Neuron (in vitro differentiated cells): Measurements from ENCODE around the gene PUDP.

Experiments
- H2AFZ ChIP-seq: one replicate; pipeline ENCODE4 v1.6.1; 2013; ENCODE audit warnings: low read depth, mild to moderate bottlenecking, inconsistent platforms, low read length, moderate library complexity
- H3K27me3 ChIP-seq: one replicate; pipeline ENCODE4 v1.6.1; 2013; ENCODE audit warnings: low read length; ENCODE audit not compliant: insufficient read depth
- H3K36me3 ChIP-seq: one replicate; pipeline ENCODE4 v1.6.1; 2013; ENCODE audit warnings: low read length; ENCODE audit not compliant: insufficient read depth
- H3K4me1 ChIP-seq: one replicate; pipeline ENCODE4 v1.6.1; 2013; ENCODE audit warnings: low read length; ENCODE audit not compliant: insufficient read depth
- H3K4me3 ChIP-seq: 2 replicates; pipeline ENCODE4 v1.5.1; 2013; ENCODE audit warnings: mild to moderate bottlenecking, low read length, moderate library complexity
- H3K9me3 ChIP-seq: one replicate; pipeline ENCODE4 v1.6.1; 2013; ENCODE audit warnings: low read length

The PUDP gene

GRCh38 chrX:7143941-7144525 lies 3.9 kb downstream of the PUDP start:
- no peak overlapping the region for H3K4me3 ChIP-seq
- no peaks in the 10 kb centered on the region for H3K36me3 ChIP-seq
- H3K9me3 ChIP-seq, result no peaks in the 10 kb centered on the region
- no peaks in the 10 kb centered on the region for H3K27me3 ChIP-seq
- no peaks in the 10 kb centered on the region for H3K4me1 ChIP-seq
- no peak overlapping the region for H2AFZ ChIP-seq

DNA sequence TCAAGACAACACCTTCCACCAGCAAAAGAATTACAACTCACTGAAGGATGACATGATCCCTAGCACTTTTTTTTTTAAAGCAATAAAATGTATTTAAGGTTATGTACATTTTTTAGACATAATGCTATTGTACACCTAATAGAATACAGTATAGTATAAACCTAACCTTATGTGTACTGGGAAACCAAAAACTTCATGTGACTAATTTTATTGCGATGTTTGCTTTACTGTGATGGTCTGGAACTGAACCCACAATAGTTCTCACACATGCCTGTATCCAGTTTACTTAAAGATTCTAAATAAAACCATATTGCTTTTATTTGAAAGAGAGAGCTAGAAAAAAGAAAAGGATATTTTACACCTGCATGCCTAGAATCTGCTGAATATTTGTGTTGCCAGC lies 4.9 kb downstream of the PUDP start:
- Histone ChIP-seq H3K4me1 (no peaks in the 10 kb centered on the region), H3K4me3 (no peak overlapping the region), H2AFZ (no peak overlapping the region), H3K36me3 (no peaks in the 10 kb centered on the region), H3K27me3 (no peaks in the 10 kb centered on the region), H3K9me3 (no peaks in the 10 kb centered on the region)

- H3K4me3 ChIP-seq, result no peak overlapping the region
- no peaks in the 10 kb centered on the region for H3K27me3 ChIP-seq
- no peaks in the 10 kb centered on the region for H3K36me3 ChIP-seq
- H3K9me3 ChIP-seq, result no peaks in the 10 kb centered on the region
- no peaks in the 10 kb centered on the region for H3K4me1 ChIP-seq
- H2AFZ ChIP-seq, result no peak overlapping the region
These were observed 8.5 kb downstream of the PUDP start for GRCh38 chrX:7139202-7140081.

- Histone ChIP-seq H2AFZ (no peak overlapping the region), H3K27me3 (no peaks in the 10 kb centered on the region), H3K4me3 (no peak overlapping the region), H3K36me3 (no peaks in the 10 kb centered on the region), H3K4me1 (peaks cover 8% of the 10 kb centered on the region), H3K9me3 (peaks cover 2% of the 10 kb centered on the region)
These were observed 13.0 kb downstream of the PUDP start for GRCh38 chrX:7134981-7135380.

DNA sequence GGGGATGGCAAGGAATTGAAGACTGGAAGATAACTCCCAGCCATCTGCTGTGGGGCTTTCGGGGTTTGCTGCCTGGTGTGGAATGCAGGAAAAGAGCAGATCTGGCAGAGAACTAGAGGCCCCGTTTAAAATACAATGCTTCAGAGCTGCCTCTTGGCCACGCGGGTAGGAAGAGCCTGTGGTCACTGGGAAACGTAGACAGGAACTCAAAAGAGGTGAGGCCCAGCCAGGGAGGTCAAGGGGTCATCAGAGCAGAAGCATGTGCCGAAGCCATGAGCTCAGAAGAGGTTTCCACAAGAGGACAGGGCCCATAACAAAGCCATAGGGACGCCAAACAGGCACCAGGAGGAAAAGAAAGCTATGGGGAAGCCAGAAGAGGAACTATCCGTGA lies 14.9 kb downstream of the PUDP start:
- H3K27me3 ChIP-seq, result no peaks in the 10 kb centered on the region
- no peaks in the 10 kb centered on the region for H3K36me3 ChIP-seq
- H2AFZ ChIP-seq, result no peak overlapping the region
- H3K9me3 ChIP-seq, result peaks cover 2% of the 10 kb centered on the region
- H3K4me1 ChIP-seq, result peaks cover 8% of the 10 kb centered on the region
- no peak overlapping the region for H3K4me3 ChIP-seq

DNA sequence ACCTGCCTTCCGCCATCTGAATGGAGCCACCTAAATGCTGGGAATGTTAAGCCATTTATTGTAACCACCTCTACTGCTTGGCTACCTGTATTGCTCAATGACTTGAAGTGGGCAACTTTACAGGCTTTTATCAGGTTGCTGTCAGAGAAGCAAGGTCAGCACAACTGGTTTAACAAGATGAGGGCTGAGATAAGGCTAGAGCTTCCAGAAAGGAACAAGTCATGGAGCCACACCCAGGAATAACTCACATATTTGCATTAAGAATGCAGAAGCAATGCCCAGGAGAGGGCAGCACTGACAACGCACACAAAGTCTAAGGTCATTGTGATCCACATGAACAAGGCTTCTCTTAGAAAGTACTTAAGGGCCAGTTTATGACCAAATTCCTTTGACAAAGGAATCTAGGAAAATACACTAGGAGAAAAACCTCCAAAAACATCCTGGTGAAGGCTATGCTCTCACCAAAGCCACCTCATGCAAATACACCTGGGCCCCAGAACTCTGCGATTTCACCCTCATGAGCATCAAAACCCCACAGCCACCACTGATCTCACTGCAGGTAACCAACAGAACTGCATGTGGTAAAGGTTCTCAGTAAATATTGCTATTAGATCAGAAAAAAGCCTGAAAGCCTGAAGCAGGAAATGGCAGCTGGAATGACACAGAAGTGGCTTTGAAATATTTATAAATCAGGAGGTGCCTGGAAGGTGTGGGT lies 15.5 kb downstream of the PUDP start:
- no peak overlapping the region for H3K4me3 ChIP-seq

GRCh38 chrX:7131621-7132020 lies 16.3 kb downstream of the PUDP start:
- H3K27me3 ChIP-seq, result no peaks in the 10 kb centered on the region
- H3K4me3 ChIP-seq, result no peak overlapping the region
- H3K9me3 ChIP-seq, result peaks cover 2% of the 10 kb centered on the region
- H3K4me1 ChIP-seq, result peaks cover 8% of the 10 kb centered on the region
- no peak overlapping the region for H2AFZ ChIP-seq
- H3K36me3 ChIP-seq, result no peaks in the 10 kb centered on the region

More for the DNA sequence above, 15.5 kb downstream of the PUDP start:
- H3K36me3 ChIP-seq, result no peaks in the 10 kb centered on the region
- no peak overlapping the region for H2AFZ ChIP-seq
- no peaks in the 10 kb centered on the region for H3K27me3 ChIP-seq
- peaks cover 8% of the 10 kb centered on the region for H3K4me1 ChIP-seq
- H3K9me3 ChIP-seq, result peaks cover 2% of the 10 kb centered on the region

DNA sequence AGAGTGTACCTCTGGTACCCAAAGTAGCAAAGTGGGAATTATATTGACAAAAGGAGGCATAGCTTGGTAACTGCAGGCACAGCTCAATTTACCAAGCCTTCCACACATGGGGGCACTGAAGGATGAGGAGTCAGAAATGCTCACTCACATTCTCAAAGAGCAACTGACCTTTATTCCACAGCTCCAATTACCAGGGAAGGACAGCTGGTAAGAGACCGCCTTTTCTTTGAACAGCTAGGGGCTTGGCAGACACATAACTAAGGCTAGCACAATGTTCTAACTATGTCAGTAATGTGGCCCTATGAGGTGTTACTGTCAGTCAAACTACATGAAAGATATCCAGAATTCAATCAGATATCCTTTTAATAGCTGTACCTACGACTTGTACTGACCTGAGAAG lies 20.9 kb downstream of the PUDP start:
- Histone ChIP-seq H3K27me3 (no peaks in the 10 kb centered on the region), H3K4me1 (no peaks in the 10 kb centered on the region), H2AFZ (no peak overlapping the region), H3K4me3 (no peak overlapping the region), H3K9me3 (peaks cover 2% of the 10 kb centered on the region), H3K36me3 (no peaks in the 10 kb centered on the region)

- no peaks in the 10 kb centered on the region for H3K36me3 ChIP-seq
- H3K4me1 ChIP-seq, result no peaks in the 10 kb centered on the region
- no peaks in the 10 kb centered on the region for H3K27me3 ChIP-seq
These were observed 27.1 kb downstream of the PUDP start for GRCh38 chrX:7120878-7121219.

GRCh38 chrX:7119950-7120877 lies 27.7 kb downstream of the PUDP start:
- no peaks in the 10 kb centered on the region for H3K36me3 ChIP-seq
- H2AFZ ChIP-seq, result no peak overlapping the region
- no peaks in the 10 kb centered on the region for H3K4me1 ChIP-seq
- no peaks in the 10 kb centered on the region for H3K27me3 ChIP-seq
- no peak overlapping the region for H3K4me3 ChIP-seq
- no peaks in the 10 kb centered on the region for H3K9me3 ChIP-seq

More at GRCh38 chrX:7120878-7121219, 27.1 kb downstream of the PUDP start:
- Histone ChIP-seq H3K9me3 (no peaks in the 10 kb centered on the region), H2AFZ (no peak overlapping the region), H3K4me3 (no peak overlapping the region)

GRCh38 chrX:7117587-7117986 lies 30.4 kb downstream of the PUDP start:
- Histone ChIP-seq H2AFZ (no peak overlapping the region), H3K36me3 (no peaks in the 10 kb centered on the region), H3K4me3 (no peak overlapping the region), H3K9me3 (no peaks in the 10 kb centered on the region), H3K27me3 (no peaks in the 10 kb centered on the region), H3K4me1 (no peaks in the 10 kb centered on the region)

- no peak overlapping the region for H3K4me3 ChIP-seq
- no peaks in the 10 kb centered on the region for H3K9me3 ChIP-seq
- H3K36me3 ChIP-seq, result no peaks in the 10 kb centered on the region
- no peaks in the 10 kb centered on the region for H3K27me3 ChIP-seq
- H2AFZ ChIP-seq, result no peak overlapping the region
- peaks cover 1% of the 10 kb centered on the region for H3K4me1 ChIP-seq
These were observed 31.9 kb downstream of the PUDP start for GRCh38 chrX:7116081-7116480.
